Pons (tissue), 1 donor: ENCODE results near the gene NPAS3.

Experiments used
- DNase-seq: peaks from one replicate; pipeline ENCODE4 v3.0.0-alpha.2; 2016; ENCODE audit warnings: low spot score

Gene NPAS3

DNA sequence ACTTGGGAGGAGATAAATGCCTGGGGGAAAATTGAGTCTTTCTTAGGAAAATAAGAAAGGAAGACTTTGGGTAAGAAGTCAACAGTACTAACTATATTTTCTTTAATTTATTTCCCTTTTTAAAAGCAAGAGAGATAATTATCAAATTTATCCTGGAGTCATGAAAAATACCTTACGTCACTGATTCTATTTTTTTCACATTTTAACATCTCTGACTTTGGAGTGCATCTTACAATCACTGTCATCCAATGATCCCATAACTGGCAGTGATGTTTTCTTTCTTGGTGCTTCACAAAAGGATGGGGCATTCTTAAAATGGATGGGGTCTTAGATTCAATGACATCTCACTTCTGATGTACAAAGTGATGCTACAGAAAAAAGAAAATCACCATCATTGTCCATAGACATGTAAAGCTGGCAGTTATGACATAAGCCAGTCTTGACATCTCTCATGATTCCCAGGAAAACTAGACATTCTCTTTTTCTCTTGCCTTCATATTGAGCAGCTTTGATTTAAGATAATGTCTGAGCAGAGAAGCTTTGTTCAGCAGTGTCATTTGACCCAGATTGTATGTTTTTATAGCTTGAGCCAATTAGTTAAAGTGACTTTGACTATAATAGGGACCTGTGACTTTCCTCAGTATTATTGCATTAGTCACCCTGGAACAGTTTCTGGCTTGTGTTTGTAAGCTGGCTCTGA is 776.0 kb downstream of the NPAS3 start:
- DNase-seq = peak; percentile 19

DNA sequence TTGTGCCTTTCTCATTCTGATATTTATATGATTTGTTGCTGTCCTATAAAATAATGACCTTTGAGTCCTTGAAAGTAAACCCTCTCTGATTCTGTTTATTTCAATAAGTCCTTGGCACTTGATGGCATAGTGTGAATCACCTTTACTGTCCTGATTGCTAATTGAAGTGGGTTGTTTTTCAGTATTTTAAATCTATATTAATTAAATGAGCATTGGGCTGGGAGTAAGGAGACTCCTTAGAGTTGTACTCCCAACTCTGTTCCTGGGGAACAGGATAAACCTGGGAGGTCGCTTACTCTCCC is 776.5 kb downstream of the NPAS3 start:
- no peak for DNase-seq

GRCh38 chr14:33716921-33717320 is 778.2 kb downstream of the NPAS3 start:
- no peak for DNase-seq

DNA sequence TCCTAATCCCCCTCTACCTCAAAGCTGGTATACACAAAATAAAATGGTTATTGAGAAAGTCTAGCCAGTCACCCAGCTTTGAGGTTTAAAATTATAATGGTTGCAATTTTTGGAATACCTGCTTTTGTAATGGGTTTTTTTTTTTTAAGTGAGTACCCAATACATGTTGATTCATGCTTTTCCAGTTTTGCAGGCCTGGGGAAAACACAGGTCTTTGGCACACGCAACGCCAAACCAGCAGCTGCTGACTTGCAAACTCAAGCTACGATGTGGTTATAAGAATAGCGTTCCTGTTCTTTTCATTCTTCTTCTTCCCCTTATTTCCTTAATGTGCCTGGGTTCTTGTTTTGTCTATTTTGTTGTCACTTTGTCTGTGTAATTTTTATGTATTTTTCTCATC is 779.2 kb downstream of the NPAS3 start:
- no peak for DNase-seq

- DNase-seq = no peak
Measured at GRCh38 chr14:33720284-33720787, 781.7 kb downstream of the NPAS3 start.

DNA sequence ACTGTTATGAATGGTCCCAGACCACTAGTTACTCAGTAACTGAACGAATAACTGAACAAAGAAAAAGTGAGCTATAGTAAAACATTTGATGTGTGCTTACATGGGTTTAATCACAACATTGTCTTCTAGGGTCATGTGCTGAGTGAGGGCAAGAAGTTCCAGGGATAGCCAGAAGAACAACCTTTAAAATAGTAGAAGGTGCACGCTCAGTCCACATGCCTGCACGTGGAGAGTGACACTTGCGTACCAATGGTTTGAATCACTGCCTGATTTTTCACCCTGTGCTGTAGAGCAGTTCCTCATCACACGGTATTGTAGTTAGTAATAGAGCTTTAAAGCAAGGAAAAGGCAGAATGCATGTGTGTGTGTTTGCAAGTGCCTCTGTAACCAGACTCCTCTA is 788.0 kb downstream of the NPAS3 start:
- no peak for DNase-seq

DNA sequence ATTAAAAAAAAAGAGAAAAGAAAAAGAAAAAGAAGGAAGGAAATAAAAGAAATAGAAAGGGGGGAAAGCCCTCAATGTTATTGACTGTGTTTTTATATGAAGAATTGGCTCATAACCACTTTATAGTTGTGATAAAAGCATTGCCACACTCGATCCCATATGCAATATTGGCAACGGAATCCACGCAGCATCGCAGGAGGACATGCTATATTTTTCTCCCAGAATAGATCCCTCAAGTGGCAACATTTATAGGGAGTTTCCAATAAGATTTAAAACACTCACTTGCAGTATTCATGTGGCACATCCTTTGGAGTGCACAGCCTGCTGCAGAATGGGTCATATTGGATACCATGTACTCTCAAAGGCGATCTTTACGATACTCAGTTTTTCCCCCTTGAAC is 788.9 kb downstream of the NPAS3 start:
- DNase-seq = no peak

- peak; percentile 8 for DNase-seq
Measured at GRCh38 chr14:33728010-33728498, 789.4 kb downstream of the NPAS3 start.

- DNase-seq = no peak
Measured at GRCh38 chr14:33730156-33730555, 791.5 kb downstream of the NPAS3 start.

GRCh38 chr14:33732175-33732574 is 793.5 kb downstream of the NPAS3 start:
- DNase-seq = no peak

DNA sequence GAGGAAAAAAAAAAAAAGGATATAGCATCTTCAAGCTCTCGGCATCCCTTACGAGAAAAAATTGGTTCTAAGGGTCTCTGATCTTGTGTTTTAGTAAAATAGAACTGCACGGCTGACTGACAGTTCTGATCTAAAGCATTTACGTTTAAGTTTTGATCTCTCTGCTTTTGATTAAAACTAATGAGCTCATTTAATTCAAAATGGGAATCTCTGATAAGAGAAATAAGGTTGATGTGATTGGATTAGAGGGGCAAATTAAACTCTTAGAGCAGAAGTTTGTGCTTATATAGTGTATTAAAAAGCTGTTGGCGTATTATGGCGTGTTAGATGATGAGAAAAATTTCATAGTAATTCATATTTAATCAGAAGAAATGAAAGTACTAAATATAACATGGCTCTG is 794.6 kb downstream of the NPAS3 start:
- DNase-seq = no peak

GRCh38 chr14:33733721-33734120 is 795.0 kb downstream of the NPAS3 start:
- DNase-seq = no peak

DNA sequence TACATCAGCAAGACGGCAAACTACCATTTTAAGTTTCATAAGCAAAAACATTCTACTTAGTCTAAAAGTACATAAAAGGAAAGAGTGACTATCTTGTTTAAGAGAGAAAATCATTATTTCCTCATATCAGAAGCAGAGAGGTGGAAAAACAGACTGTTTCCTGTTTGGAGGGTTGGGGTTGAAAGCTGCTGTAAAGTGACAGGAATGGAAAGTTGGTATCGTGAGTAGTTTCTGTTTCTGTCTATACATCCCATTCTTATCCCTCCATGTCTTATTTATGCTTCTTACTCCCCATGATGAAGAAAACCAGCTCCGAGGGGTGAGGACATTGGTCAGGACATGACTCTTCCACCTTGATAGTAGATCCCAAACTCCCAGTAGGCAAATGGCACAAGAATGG is 795.7 kb downstream of the NPAS3 start:
- no peak for DNase-seq

DNA sequence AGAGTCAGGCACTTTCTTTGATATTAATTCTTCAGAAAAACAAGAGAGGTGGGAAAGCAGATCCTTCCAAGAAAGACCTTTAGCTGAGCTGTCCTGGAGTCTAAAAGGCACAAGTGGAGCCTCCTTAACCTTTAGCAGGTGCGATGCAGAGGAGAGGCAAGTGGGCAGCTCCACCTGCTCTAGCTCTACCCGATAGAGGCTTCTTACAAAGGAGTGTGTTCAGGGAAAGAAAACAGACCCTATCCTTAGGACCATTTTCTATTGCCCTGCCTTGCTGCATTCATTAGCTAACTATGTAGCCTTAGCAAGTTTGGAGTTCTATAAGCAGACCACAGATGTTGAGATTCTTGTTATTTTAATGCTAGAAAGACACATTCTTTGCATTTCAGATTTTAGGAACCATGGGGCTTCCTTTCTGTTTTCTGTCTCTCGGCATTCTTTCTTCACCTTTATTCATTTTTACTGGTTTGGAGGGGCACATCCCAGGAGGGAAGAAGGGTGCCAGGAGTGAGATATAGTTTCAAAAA is 797.7 kb downstream of the NPAS3 start:
- DNase-seq = no peak

DNA sequence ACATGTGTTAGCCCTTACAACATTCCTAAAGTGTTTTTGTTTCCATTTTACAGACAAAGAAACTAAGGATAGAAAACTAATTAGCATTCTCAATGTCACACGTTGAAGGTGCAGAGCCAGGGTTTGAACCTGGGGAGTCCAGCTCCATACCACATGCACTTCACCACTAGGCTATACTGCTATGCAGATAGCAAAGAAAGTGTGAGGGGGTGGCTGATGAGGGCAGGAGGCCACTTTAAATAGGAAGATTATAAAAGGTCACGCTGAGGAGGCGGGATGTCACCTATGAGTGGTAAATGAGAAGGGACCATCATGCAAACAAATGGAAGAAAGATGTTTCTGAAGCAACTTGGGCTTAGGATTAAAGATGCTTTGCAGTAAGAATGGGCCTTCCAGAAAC is 798.3 kb downstream of the NPAS3 start:
- DNase-seq = no peak

DNA sequence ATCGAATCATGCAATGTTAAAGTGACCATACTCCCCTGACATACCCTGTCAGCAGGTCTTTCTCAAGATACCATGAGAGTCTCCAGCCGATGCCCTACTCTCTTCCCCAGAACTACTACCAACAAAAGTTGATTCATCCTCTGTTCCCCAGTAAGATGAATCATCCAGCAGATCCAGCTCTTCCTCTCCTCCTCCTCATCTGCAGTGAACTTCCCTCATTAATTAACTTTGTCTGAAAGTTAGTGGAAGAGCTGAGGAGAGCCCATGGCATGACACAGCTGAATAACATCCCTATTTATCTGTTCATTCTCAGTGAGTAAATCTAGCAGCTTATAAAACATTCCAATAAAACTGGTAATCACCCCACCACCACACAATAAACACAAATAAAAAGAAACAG is 798.8 kb downstream of the NPAS3 start:
- no peak for DNase-seq

- no peak for DNase-seq
Measured at GRCh38 chr14:33738029-33738428, 799.4 kb downstream of the NPAS3 start.

- no peak for DNase-seq
Measured at GRCh38 chr14:33738491-33738890, 799.8 kb downstream of the NPAS3 start.

- DNase-seq = no peak
Measured at GRCh38 chr14:33740531-33740930, 801.9 kb downstream of the NPAS3 start.

DNA sequence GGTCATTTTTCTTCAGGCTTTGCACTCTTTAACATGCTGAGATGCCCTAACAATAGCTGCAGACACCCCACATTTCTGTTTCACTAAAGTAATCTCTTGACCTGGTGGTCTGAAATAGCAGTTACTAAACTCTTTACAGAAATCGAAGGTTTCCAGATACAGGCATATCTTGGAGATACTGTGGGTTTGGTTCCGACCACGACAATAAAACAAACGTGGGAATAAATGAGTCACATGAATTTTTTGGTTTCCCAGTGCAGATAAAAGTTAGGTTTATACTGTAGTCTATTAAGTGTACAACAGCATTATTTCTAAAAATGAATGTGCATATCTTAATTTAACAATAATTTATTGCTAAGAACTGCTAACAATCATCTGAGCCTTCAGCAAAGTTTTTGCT is 803.5 kb downstream of the NPAS3 start:
- DNase-seq = no peak

GRCh38 chr14:33745163-33745562 is 806.5 kb downstream of the NPAS3 start:
- no peak for DNase-seq

- no peak for DNase-seq
Measured at GRCh38 chr14:33747749-33748148, 809.1 kb downstream of the NPAS3 start.

DNA sequence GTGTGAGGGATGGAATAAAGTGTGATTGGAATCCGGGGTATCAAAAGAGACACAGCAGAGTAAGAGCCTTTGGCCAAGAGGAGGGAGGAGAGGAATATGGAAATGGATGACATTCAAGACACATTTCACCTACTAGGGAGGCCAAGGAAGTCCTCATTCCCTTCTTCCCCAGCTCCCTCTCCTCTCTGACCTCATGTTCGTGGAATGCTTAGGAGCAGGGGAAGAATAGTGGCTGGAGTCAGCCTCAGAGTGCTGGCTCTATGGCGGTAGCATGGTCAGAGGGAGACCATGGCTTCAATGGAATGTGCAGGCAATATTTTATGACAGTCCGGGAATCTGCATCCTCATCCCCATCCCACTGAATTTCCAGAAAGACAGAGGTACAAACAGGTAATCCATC is 815.6 kb downstream of the NPAS3 start:
- no peak for DNase-seq

- DNase-seq = no peak
Measured at GRCh38 chr14:33755358-33755757, 816.7 kb downstream of the NPAS3 start.
